ENCODE measurements around the gene ARHGEF1.
A peak's percentile ranks its signal among the peaks of the same experiment; 100 is the strongest.

The ARHGEF1 gene

GRCh38 chr19:41887711-41888382 lies 4.9 kb downstream of the ARHGEF1 start:
- DNase-seq (ENCODE audit: low spot score), result peak; percentile 77
- TF ChIP-seq CTCF (IDR thresholded peaks at IDR 0.05; ENCODE audit: extremely low read depth, missing control alignments), result peak; percentile 20

- no peak for TF ChIP-seq CTCF (IDR thresholded peaks at IDR 0.05; ENCODE audit: extremely low read depth, missing control alignments)
- DNase-seq (ENCODE audit: low spot score), result no peak
Measured at GRCh38 chr19:41888926-41889325, 5.9 kb downstream of the ARHGEF1 start.

DNA sequence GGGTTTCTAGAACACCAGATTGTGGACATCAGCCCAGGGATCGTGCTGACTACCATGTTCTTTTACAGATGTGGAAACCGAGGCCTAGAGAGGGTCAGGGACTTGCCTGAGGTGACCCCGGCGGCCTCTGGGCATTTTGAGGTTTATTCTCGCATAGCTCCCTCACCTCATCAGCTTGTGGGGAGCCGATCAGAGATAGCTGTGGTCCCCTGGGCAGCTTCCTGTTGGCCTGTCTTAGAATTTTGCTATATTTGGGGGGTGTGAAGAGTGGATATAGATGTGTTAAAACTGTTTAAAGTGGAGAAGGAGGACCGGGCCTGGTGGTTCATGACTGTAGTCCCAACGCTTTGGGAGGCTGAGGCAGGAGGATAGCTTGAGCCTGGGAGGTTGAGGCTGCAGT lies 6.9 kb downstream of the ARHGEF1 start:
- DNase-seq (ENCODE audit: low spot score), result no peak
- no peak for TF ChIP-seq CTCF (IDR thresholded peaks at IDR 0.05; ENCODE audit: extremely low read depth, missing control alignments)

DNA sequence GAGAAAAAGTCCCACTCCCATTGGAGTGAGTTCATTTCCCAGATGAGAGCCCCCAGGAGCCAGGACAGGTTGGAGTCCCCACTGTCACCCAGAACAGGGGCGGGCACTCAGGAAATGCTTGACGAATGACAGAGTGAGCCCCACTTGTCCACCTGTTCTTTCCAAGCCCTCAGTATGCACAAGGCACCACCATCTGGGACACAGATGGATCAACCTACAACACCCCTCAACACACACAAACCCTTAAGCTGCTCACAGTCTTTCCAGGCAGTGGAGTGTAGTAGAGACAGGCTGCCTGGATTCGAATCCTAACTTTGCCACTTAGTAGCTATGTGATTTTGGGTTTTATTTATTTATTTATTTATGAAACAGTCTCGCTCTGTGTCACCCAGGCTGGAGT lies 8.0 kb downstream of the ARHGEF1 start:
- no peak for DNase-seq (ENCODE audit: low spot score)
- TF ChIP-seq CTCF (IDR thresholded peaks at IDR 0.05; ENCODE audit: extremely low read depth, missing control alignments), result no peak

DNA sequence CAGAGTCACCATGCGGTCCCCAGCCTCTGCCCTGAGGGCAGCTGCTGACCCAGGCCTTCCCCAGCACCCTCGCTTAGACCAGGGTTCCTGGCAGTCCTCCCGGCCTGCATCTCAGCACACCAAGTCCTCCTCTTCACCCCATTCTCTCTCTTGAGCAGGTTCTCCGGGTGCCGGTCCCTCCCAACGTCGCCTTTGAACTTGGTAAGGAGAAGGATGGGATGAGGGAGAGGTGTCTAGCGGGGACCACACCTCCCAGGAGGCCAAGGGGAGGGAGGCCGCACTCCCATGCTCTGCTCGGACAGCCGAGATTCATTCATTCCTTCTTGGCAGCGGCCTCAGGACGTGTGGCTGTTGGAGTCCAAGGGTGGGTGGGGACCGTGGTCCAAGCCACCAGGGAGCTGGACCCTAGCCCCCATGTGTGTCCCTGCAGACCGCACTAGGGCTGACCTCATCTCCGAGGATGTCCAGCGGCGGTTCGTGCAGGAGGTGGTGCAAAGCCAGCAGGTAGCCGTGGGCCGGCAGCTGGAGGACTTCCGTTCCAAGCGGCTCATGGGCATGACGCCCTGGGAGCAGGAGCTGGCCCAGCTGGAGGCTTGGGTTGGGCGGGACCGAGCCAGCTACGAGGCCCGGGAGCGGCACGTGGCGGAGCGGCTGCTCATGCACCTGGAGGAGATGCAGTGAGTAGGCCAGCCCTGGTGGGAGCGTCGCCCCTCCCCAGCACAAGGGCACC lies 9.4 kb downstream of the ARHGEF1 start:
- DNase-seq (ENCODE audit: low spot score), result no peak
- TF ChIP-seq CTCF (IDR thresholded peaks at IDR 0.05; ENCODE audit: extremely low read depth, missing control alignments), result no peak

GRCh38 chr19:41893899-41894298 lies 10.9 kb downstream of the ARHGEF1 start:
- no peak for DNase-seq (ENCODE audit: low spot score)
- no peak for TF ChIP-seq CTCF (IDR thresholded peaks at IDR 0.05; ENCODE audit: extremely low read depth, missing control alignments)

- TF ChIP-seq CTCF (IDR thresholded peaks at IDR 0.05; ENCODE audit: extremely low read depth, missing control alignments), result no peak
- DNase-seq (ENCODE audit: low spot score), result no peak
Measured at GRCh38 chr19:41894350-41894749, 11.4 kb downstream of the ARHGEF1 start.
